ENCODE measurements around the gene SLC25A22.

Gene SLC25A22

GRCh38 chr11:820655-821511 is 22.8 kb upstream of the SLC25A22 start:
- no peaks in the 10 kb centered on the region for H3K27me3 ChIP-seq (ENCODE audit: insufficient read depth, low read depth, severe bottlenecking)
- H3K36me3 ChIP-seq, result peaks cover 39% of the 10 kb centered on the region
- H3K9me3 ChIP-seq (ENCODE audit: severe bottlenecking), result no peaks in the 10 kb centered on the region
- no peak for DNase-seq
- H3K27ac ChIP-seq, result no peak overlapping the region
- H3K4me3 ChIP-seq (ENCODE audit: low read depth, low read length), result peak overlapping the region; percentile 55
- TF ChIP-seq CTCF (IDR thresholded peaks at IDR 0.05; ENCODE audit: low read depth, low read length), result no peak

- Histone ChIP-seq H3K9me3 (ENCODE audit: severe bottlenecking) (no peaks in the 10 kb centered on the region), H3K36me3 (peaks cover 39% of the 10 kb centered on the region), H3K4me3 (ENCODE audit: low read depth, low read length) (peak overlapping the region; percentile 55), H3K27ac (peak overlapping the region; percentile 69), H3K27me3 (ENCODE audit: insufficient read depth, low read depth, severe bottlenecking) (no peaks in the 10 kb centered on the region)
- TF ChIP-seq CTCF (IDR thresholded peaks at IDR 0.05; ENCODE audit: low read depth, low read length), result no peak
- DNase-seq, result peak; percentile 86
Observed at GRCh38 chr11:819943-820649, 22.0 kb upstream of the SLC25A22 start.

- DNase-seq, result peak; percentile 92
- H3K27ac ChIP-seq, result peak overlapping the region; percentile 69
Observed at GRCh38 chr11:819129-819931, 21.2 kb upstream of the SLC25A22 start.

GRCh38 chr11:818396-819128 is 20.5 kb upstream of the SLC25A22 start, which contains the start of gene PNPLA2:
Gene PNPLA2, plus strand, starts transcription at chr11:818914. Its CDS starts 805 bp downstream, at chr11:819719.
- Histone ChIP-seq H3K4me3 (ENCODE audit: low read depth, low read length) (peak within 1 kb of the TSS; percentile 55), H3K9me3 (ENCODE audit: severe bottlenecking) (no peaks in the 10 kb centered on the region), H3K27me3 (ENCODE audit: insufficient read depth, low read depth, severe bottlenecking) (no peaks in the 10 kb centered on the region), H3K27ac (peak within 1 kb of the TSS; percentile 69), H3K36me3 (peaks cover 33% of the 10 kb centered on the region)
- no peak for DNase-seq
- no peak for TF ChIP-seq CTCF (IDR thresholded peaks at IDR 0.05; ENCODE audit: low read depth, low read length)

More at GRCh38 chr11:819129-819931, 21.2 kb upstream of the SLC25A22 start:
- H3K9me3 ChIP-seq (ENCODE audit: severe bottlenecking), result no peaks in the 10 kb centered on the region
- no peaks in the 10 kb centered on the region for H3K27me3 ChIP-seq (ENCODE audit: insufficient read depth, low read depth, severe bottlenecking)
- TF ChIP-seq CTCF (IDR thresholded peaks at IDR 0.05; ENCODE audit: low read depth, low read length), result no peak
- H3K36me3 ChIP-seq, result peaks cover 34% of the 10 kb centered on the region
- peak overlapping the region; percentile 55 for H3K4me3 ChIP-seq (ENCODE audit: low read depth, low read length)

GRCh38 chr11:816433-816779 is 18.3 kb upstream of the SLC25A22 start:
- H3K27me3 ChIP-seq (ENCODE audit: insufficient read depth, low read depth, severe bottlenecking), result no peaks in the 10 kb centered on the region
- no peak overlapping the region for H3K27ac ChIP-seq
- no peak for DNase-seq
- peaks cover 39% of the 10 kb centered on the region for H3K36me3 ChIP-seq
- H3K4me3 ChIP-seq (ENCODE audit: low read depth, low read length), result no peak overlapping the region
- TF ChIP-seq CTCF (IDR thresholded peaks at IDR 0.05; ENCODE audit: low read depth, low read length), result no peak
- no peaks in the 10 kb centered on the region for H3K9me3 ChIP-seq (ENCODE audit: severe bottlenecking)
